Activated effector memory CD4-positive, alpha-beta T cell treated with Interleukin-2 at 50 U/mL for 16 hours (primary cell): ENCODE measurements around the gene PRKCH.

Source experiments
- DNase-seq: peaks from one replicate; pipeline ENCODE4 v3.0.0-alpha.2; 2020

Gene PRKCH

DNA sequence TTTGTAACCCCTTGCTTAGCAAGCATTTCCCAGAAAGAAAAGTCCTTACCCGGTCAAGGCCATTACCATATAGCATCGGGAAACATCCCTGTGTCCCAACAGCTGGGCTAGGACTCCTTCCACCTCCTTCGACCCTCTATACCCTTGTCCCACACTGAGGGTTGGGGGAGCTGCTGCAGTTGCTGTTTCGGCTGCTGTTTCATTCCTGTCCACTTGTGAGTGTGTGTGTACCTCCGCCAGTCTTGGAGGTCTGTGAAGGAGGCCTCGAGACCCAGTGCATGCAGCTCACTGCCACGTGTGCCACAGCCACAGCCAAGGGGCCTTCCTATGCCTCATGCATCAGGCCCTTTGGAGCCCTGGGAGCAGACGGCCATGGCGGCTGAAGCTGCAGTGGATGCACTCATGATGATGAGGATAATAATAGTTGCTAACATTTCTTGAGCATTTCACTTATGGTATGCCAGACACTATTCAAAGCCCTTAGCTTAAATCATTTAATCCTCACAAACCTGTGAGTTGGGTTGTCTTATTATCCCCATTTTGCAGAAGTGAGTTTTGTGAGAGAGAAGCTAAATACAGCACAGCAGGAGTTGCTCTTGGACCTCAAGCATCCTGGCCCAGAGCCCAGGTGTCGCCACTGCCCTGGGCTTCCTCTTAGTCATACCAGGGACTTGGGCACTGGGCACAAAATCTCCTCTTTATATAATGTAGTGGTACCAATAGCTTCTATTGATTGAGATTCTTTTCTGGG lies 156.5 kb downstream of the PRKCH start:
- no peak for DNase-seq

DNA sequence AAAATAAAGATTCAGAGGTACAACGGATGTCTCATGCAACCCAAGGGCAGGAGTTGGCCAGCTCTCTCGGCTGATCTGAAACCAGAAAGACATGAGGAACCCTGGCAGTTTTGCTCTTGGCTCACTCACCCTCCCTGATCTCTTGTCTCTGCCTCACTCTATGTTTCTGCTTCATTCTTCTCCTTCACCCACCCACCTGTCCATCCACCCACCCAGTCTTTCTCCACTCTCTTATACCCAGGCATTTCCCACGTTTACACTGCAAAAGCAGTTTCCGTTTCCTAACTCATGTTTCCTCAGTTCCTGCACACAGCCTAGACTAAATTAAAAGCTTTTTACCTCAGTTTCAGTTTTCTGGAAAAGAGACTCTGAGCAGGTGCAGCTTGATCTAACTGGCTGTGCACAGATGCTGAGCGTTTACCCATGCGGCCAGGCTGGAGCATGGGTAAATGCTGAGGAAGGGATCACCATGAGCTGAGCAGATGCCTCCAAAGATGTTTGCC lies 157.6 kb downstream of the PRKCH start:
- DNase-seq = no peak

DNA sequence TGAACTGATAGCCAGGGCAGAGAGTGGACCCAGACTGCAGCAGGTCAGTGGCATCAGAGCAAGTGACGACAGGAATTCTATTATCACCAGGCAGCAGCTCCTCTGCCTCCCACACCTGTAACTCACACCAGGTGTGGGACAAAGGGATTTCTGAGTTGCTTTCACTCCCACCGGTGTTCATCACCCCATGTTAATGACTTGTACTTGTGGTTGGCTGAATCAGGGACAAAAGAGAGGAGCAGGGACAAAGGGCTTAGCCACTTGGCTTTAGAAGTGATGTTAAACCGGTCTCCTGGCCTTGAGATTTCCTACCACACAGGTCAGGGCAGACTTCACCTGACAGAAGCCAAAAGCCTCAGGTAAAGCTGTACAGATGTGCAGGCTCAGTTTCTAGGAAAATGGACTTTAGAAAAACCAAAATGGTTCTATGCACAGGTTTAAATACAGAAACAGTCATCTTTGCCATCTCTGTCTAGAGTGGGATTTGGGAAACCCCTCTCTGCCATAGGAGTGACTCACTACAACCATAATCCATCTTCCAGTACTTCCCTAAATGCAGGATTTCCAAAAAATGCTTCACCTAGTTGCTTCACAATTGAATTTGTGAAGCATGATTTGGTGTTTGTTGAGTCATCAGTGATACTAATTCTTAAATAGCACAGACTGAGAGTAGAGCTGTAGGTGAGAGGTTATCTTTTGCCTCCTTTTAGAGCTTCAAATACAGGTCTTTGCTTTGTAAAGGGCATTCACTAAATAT lies 158.5 kb downstream of the PRKCH start:
- no peak for DNase-seq

DNA sequence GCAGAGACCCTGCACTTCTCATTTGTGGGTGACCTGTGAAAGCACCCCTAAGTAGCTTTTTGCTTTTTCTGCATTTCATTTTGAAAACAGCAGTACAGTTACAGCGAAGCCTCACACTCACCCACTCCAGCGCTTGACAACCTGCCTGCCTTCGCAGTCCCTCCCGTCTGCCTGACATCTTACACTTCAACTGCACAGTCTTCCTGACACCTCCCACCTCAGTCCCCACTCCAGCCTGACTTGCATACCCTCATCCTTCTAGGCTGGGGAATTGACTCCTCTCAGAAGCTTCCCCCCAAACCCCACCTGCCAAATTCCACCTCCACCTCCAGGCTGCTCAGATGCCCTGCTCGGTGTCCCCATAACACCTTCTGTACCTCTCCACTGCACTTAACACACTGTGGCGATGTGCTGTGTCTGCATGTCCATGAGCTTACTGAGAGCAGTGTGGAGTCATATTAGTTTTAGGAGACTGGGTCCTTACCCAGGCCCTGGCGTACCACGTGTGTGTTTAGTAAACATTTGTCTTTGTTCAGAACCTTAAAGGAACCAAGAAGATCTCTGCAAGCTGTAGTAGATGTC lies 159.4 kb downstream of the PRKCH start:
- DNase-seq = no peak

DNA sequence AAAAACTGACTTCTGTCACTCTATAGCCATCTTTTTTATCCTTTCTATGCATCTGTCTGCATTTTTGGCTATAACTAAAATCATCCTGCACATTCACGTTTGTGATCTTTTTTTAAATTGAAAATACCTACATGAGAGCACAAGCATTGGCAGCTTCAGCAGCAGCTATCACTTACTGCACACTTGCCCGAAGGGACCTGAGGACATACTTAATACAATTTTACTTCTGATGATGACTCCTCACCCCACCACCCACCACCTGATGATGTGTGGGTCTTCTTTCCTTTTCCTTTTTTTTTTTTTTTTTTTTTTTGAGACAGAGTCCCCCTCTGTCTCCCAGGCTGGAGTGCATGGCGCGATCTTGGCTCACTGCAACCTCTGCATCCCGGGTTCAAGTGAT lies 160.3 kb downstream of the PRKCH start:
- DNase-seq = no peak

DNA sequence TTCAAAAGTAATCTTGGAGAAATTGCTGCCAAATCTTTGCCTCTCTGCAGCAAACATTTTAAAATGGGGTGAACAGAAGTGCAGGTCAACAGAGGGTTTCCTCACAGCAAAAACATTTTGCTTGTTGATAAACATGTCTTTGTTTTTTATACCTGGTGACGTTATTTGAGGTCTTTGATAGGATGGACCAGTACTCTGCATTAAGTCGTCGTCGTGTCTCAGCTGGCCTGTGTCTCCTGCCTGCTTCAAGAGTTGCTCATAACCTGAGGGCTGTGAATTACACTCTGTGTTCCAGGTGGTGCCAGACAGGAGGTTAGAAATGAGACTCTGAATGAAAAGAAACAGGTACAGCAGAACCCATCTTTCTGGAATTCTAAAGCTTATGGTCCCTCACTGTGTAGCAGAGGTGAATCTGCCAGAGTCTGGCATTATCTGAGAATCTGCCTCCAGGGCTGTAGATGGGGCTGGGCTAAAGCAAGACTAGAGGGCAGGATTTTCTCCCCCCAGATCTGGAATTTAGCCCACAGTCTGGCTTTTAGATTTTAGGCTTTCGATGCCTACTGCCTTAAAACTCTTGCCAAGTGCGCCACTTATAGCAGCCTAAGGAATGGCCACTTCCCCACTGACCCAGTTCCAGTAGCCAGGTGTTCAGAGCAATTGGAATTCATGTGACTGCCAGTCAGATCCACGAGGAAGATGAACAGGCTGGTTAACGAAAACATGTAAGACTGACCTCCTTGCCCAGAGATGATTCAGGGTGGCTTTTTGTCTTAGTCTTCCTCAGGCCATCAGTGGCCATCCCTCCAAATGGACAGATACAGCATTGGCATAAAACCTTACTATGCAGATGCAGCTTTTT lies 161.2 kb downstream of the PRKCH start:
- DNase-seq = no peak

DNA sequence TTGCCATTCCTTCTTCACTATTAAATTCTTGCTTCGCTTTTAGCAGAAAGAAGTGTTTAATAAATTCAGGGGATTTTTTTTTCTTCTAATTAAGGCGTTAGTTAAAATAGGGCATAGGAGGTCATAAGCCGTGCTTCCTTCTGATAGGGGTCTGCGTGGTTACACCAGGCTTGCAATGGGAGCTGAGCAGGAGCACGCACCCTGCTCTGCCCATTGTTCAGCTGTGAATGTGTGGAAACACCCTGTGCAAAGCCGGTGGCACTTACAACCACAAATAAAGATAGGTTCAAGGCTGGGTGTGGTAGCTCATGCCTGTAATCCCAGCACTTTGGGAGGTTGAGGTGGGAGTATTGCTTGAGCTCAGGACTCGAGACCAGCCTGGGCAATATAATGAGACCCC lies 162.1 kb downstream of the PRKCH start:
- no peak for DNase-seq

DNA sequence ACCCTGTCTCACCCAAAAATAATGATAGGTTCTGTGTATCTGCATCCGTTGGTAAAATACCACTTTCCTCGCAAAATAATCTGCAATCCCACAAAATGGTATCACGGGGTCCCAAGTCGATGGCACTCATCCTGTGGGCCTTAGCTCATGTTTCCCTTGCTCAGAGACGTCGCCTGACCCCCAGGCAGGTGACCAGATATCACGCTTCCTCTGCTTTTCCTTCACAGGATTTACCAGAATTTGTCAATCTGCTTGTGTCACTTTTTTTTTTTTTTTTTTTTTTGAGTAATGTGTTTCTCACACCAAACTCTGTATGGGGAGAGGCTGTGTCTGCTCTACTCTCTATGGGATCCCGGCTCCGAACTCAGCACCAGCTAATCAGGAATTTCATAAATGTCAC lies 162.7 kb downstream of the PRKCH start:
- no peak for DNase-seq

DNA sequence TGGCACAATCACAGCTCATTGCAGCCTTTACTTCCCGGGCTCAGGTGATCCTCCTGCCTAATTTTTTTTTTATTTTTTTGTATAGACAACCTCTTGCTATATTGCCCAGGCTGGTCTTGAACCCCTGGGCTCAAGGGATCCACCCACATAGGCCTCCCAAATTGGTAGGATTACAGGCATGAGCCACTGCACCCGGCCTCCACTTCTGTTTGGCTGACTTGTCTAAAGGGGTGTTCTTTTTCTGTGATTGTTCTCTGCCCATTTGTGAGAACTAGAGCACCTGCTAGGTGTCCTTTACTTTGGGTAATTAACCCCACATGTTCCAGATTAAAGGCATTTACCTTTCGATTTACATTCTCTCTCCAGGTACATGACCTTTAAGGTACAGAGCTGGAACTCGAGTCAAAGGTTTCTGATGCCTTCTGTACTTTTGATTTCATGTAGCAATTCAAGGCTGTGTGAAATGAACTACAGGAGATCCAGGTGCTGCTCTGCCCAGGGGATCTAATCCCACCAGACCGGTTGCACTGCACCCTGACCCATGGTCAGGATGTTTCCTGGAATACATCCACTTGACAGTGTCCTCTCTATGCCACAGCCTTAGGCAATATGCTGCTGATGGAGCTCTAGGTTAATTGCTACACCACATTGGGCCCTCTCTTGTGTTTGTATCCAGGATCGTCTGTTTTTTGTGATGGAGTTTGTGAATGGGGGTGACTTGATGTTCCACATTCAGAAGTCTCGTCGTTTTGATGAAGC lies 163.6 kb downstream of the PRKCH start:
- DNase-seq = no peak

DNA sequence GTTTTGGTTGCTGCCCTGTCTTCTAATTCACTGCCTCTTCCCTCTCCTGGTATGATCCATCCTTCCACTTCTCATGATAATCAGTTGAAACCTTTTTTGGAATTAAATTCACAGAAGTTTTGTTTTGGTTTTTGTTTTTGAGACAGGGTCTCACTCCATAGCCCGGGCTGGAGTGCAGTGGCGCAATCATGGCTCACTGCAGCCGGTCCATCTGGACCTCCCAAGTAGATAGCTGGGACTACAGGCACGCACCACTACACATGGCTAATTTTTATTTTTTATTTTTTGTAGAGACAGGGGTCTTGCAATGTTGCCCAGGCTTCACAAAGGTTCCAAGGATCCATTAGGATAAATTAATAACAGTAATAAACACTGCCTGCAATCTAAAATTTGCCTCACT lies 164.3 kb downstream of the PRKCH start:
- no peak for DNase-seq

DNA sequence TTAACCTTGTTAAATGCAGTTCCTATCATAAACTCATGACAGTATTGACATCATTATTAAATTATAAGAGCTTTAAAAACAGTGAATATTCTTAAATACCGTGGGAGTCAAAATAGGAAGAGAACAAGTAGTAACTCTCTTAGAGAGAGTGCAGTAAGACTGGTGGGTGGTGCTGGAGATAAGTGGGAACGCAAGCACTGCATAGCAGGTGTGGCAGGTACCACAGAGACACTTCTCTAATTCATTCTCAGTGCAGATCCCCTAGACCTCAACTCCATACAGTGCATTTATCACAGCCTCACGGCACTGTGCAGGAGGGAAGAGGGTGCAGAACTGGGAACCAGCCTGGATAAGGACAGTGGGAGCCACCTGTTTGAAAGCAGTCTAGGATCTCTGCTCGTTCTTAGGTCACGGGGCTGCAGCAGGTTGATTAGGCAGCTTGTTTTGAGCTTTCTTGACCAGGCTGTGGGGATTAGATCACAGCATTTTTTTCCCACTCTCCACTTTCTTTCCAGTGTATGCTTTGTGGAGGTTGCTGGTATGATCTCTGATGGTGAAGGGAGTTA lies 165.6 kb downstream of the PRKCH start:
- DNase-seq = no peak

DNA sequence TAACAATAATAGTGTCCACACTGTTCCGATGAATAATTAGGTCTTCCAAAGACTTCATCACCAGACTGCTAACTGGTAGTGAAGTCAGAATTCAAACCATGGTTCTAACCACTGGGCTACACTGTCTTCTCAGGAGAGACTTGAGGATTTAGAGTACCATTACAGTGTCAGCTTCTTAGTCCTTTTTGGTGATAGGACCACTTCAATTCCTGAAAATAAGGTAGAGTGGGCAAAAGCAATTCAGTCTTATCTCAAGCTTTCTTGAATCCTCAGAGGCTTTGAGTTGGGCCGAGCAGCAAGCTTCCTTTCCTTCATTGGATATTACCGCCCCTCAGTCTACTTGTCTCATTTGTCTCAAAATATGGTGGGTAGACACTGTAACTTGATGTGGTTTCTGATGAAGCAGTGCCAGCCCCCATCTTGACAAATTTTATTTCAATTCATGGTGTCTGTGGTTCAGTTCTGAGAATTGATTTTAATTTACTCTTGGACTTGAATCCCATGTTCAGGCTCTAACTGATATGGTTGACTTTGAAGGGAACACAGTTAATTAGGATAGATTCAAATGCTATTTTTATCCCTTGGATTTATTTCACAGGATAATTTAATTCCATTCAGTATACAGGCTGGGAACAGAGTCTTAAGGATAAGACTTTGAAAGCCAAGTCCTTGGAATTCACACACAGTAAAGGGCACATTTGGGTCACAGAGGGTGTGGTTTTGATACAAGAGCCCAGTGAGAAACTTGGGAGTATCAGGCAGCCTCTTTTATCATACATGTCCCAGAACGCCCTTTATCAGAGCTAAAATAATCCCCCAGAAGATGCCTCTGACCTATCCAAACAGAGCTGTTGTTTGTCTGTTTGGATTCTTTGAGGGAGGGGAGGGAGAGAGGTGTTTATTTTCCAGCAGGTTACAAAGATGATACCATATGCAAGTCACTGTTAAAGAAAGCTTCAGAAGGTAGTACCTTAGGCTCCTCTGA lies 167.3 kb downstream of the PRKCH start:
- no peak for DNase-seq

DNA sequence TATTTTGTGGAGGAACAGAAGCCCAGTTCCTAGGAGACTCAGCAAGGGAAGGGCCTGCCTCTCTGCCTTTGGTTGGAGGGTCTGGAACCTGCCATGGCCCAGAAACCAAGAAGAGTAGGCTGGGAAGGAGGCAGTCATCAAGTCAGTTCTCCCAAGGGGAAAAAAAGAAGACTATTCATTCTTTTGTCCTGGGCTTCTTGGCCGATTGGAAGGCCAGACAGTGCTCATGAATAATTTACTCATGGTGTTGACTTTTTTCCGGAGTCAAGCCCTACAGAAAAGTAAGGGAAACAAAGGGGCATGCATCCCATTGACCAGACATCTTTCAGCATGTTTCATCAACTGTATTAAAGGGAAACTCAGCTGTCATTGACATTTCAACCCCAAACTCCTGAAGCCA lies 168.1 kb downstream of the PRKCH start:
- DNase-seq = no peak

DNA sequence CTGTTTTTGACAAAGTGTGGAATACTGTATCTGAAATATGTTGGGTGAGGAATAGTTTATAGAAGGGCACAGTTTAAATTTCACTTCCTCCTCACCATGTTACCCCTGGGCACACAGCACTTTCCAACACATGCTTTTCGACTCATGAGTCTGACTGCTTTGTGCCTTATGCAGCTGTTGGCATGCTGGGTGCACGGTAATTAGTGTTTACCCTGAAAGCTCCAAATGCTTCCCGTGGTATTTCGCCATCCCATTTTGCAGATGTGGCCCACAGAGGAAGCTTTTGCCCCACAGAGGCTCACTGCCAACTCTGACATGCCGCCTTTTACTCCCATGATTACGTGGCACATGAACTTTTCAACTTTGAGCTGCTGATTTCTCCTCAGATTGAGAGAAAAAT lies 168.6 kb downstream of the PRKCH start:
- DNase-seq = no peak

DNA sequence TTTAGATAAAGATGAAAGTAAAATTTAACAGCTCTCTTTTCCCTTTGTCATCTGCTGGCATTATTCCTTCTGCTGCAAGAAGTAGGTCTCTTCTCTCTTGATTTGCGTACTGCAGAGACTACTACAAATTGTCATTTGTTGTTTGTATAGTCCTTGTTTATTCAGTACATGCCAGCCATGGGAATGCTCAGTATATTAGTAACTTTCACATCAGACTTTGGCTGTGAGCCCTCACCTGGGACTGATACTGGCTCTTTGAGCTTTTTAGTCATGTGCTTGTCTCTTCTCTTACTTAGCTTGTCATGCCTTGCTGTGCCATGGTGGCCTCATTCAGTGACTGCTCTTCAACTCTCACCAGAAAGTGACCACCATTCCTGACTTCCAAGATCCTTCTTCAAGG lies 169.8 kb downstream of the PRKCH start:
- no peak for DNase-seq

DNA sequence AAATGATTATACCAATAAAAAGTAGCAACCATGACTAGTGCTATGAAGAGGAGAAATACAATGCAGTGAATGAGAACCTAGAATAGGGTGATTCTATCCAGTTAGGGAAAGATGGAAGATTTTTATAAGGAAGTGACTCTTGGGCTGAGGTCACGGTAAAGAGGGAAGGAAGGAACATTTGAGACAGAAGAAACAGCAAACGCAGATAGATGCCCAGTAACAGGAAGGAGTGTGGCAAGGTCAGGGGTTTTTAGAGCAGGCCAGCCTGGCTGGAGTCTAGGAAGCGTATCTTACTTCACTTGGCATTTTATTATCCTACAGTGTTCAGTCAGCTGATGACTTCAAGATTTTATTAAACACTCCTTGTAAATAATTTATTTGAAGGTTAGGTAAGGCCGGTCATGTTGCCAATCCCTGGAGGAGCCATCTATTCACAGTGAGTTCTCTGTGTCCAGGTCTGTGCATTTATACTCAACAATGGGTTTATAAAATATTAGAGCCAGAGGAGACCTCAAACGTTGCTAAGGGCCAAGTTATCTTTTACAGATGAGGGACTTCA lies 170.6 kb downstream of the PRKCH start:
- DNase-seq = no peak

DNA sequence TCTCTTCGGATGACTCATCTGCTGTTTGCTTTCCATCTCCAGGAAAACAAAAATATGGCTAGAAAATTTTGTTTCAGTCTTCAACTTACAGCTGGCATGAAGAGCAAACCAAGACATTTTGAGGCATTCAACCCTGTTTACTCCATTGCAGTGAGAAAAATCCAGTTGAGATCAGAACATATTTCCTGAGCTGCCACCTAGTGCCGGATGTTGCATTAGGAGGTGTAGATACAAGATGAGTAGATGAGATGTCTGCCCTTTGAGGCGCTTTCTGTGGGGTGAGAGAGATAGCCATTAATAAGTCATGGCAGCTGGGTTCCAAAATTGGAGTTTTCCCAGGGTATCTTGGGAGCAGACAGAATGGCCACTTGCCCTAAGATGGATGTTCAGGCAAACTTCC lies 171.1 kb downstream of the PRKCH start:
- no peak for DNase-seq

DNA sequence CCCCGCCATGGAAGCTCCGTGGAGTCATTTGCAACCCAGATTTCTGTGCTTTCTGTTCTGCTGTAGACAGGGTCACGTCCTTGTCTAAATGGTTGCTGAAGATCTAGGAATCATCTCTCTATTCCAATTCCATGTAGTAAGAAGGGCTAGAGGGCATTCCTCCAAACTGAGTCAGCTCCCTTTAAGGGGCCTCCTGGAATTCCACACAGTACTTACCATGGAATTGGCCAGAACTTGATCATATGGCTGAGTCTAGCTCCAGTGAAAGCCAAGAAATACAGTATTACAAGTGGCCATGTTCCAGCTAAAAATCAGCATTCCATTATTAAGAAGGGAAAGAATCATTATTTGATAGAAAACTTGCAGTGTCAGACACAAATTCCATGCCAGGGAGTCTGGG lies 171.9 kb downstream of the PRKCH start:
- DNase-seq = no peak

DNA sequence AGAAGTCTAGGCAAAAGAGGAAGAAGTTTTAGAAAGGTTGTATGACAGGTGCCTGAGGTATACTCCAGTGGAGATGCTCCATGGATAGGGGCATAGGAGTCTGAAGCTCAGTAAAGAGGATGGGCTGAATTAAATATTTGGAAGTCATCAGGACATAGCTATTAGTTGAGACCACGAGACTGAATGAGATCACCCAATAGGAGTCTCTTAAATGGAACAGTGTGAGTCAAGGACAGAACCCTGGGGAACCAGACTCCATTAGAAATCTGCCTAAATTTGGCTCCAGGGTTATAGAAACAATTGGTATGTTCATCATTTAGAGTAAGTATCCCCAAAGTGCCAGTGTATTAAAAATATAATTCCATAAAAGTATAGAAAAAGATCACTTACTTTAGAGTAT lies 172.6 kb downstream of the PRKCH start:
- no peak for DNase-seq

DNA sequence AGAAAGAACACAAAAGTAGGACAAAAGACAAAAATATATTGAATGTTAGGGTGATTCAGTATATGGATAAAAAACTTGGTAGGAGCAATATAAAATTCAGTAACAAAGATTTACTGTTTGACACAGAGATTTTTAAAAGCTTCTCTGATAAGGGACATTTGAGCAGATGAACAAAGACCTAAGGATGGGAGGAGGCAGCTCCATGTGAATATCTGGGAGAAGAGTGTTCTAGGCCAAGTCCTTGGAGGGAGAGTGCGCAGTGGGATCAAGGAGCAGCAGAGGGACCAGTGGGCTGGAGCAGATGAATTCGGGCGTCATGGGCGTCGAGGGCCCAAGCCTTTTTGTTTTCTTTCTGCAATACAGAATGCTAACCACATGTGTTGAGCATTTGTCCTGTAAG lies 174.4 kb downstream of the PRKCH start:
- no peak for DNase-seq
